Aorta (tissue), 5 donors: Measurements from ENCODE around the gene GPR3. TPM values are rescaled to one million over a fixed set of nuclear protein-coding genes. Genes with fewer than 3 reads are reported as not detected.

Source experiments
- ATAC-seq: fragments of 200-7000 bp; cut with Tn5 transposase; one replicate; pipeline ENCODE4 v1.9.1; 2022; ENCODE audit warnings: moderate library complexity; ENCODE audit not compliant: low FRiP score
- DNase-seq, 2 donors: peaks; one replicate each; pipeline ENCODE4 v3.0.0-alpha.2; 2020
- H3K27ac ChIP-seq, 2 donors: one replicate each; pipeline ENCODE4 v1.5.1; 2013; ENCODE audit warnings: low read length in 2 of 2, mild to moderate bottlenecking in 2 of 2, moderate library complexity in 2 of 2, control low read depth in 1 of 2, inconsistent platforms in 1 of 2, low read depth in 1 of 2
- H3K27me3 ChIP-seq, 2 donors: one replicate each; pipeline ENCODE4 v1.6.1; 2013; ENCODE audit warnings: control low read depth in 1 of 2, low read length in 1 of 2, mild to moderate bottlenecking in 1 of 2, moderate library complexity in 1 of 2; ENCODE audit not compliant: insufficient read depth in 2 of 2, control insufficient read depth in 1 of 2
- H3K36me3 ChIP-seq, 2 donors: one replicate each; pipeline ENCODE4 v1.6.1; 2013; ENCODE audit warnings: control low read depth in 1 of 2, low read length in 1 of 2, mild to moderate bottlenecking in 1 of 2; ENCODE audit not compliant: insufficient read depth in 2 of 2, control insufficient read depth in 1 of 2
- H3K4me1 ChIP-seq, 2 donors: one replicate each; pipeline ENCODE4 v1.6.1; 2013; ENCODE audit warnings: low read length in 2 of 2, control low read depth in 1 of 2, mild to moderate bottlenecking in 1 of 2, moderate library complexity in 1 of 2; ENCODE audit not compliant: insufficient read depth in 2 of 2, control insufficient read depth in 1 of 2
- H3K4me3 ChIP-seq, 2 donors: one replicate each; pipeline ENCODE4 v1.5.1; 2013; ENCODE audit warnings: low read length in 2 of 2, control low read depth in 1 of 2, mild to moderate bottlenecking in 1 of 2
- H3K9me3 ChIP-seq: one replicate; pipeline ENCODE4 v1.6.1; 2013; ENCODE audit warnings: mild to moderate bottlenecking, low read length; ENCODE audit not compliant: control insufficient read depth
- WGBS, 2 donors: extraction: QIAGEN DNeasy Blood & Tissue Kit; methylation state at CpG; one replicate each; pipeline ENCODE4 v1.1.7; 2013; 5-methylcytosine and 5-hydroxymethylcytosine counted together
- intact Hi-C, 2 donors: fragments of 100-400 bp; cut with DNase I; formaldehyde crosslinking; loops; one replicate each; pipeline versions ENCODE4 v1.14.2 to v1.15.0; 2022
- polyA plus RNA-seq, 2 donors: library from polyadenylated mRNA; stranded (reverse); fragments of 200-250 nt; gene quantifications; one replicate each; pipeline ENCODE4 v1.2.3, GENCODE V29; 2013
- total RNA-seq, 2 donors: library from RNA; stranded (reverse); fragmentation: NEBNext Ultra II Directional; extraction: Animal tissue kit (Norgen Biotek cat#: 25700); gene quantifications; one replicate each; pipeline ENCODE4 v1.2.1, GENCODE V29; 2021
- donor health status: healthy with polysubstance abuse.
- donor health status: Bipolar disorder and iron deficiency.
- donor health status: DM: no; HTN: no; CAD: no.
- donor health status: DM: no; HTN: no; CAD: no.
- donor health status: DM: yes; HTN: yes; CAD: no.

Gene GPR3
- total and polyA plus RNA-seq, 4 donors, result 0.20 to 0.93 (median 0.68) TPM; not detected in 1

- intact Hi-C loops, result no loop called here
- no peaks in the 10 kb centered on the region for H3K4me1 ChIP-seq
- WGBS, 2 donors, result 90 to 92% methylated on average over 19 of the region's 19 CpGs
Observed at GRCh38 chr1:27372022-27372807, 20.2 kb upstream of the GPR3 start.

GRCh38 chr1:27372808-27373690, 19.4 kb upstream of the GPR3 start:
- ATAC-seq (no peak), DNase-seq (no peak)
- intact Hi-C loops, result no loop called here
- Histone ChIP-seq H3K4me3 (no peak overlapping the region), H3K27ac (no peak overlapping the region), H3K27me3 (no peaks in the 10 kb centered on the region), H3K9me3 (no peaks in the 10 kb centered on the region), H3K4me1 (no peaks in the 10 kb centered on the region), H3K36me3 (no peaks in the 10 kb centered on the region)
- WGBS, 2 donors, result 90 to 91% methylated on average over 11 of the region's 11 CpGs

More at GRCh38 chr1:27372022-27372807, 20.2 kb upstream of the GPR3 start:
- Histone ChIP-seq H3K4me3 (no peak overlapping the region), H3K27me3 (no peaks in the 10 kb centered on the region), H3K9me3 (no peaks in the 10 kb centered on the region), H3K27ac (no peak overlapping the region), H3K36me3 (no peaks in the 10 kb centered on the region)
- ATAC-seq, result no peak
- DNase-seq, result no peak

- ATAC-seq, result peak; percentile 15
- intact Hi-C loops, result no loop called here
Observed at GRCh38 chr1:27374362-27375086, 17.9 kb upstream of the GPR3 start, which contains the start of gene FCN3. Gene FCN3 (minus strand): TSS chr1:27374824. CDS start chr1:27374818, 6 bp downstream.

GRCh38 chr1:27377760-27378495, 14.5 kb upstream of the GPR3 start:
- Histone ChIP-seq H3K4me1 (no peaks in the 10 kb centered on the region), H3K9me3 (no peaks in the 10 kb centered on the region), H3K27me3 (no peaks in the 10 kb centered on the region), H3K27ac (no peak overlapping the region), H3K4me3 (no peak overlapping the region), H3K36me3 (no peaks in the 10 kb centered on the region)
- intact Hi-C loops, result no loop called here
- WGBS, 2 donors, result 69% methylated on average over 12 of the region's 12 CpGs
- DNase-seq (no peak), ATAC-seq (no peak)

More at GRCh38 chr1:27374362-27375086, 17.9 kb upstream of the GPR3 start, which contains the start of gene FCN3:
- Histone ChIP-seq H3K27me3 (no peaks in the 10 kb centered on the region), H3K9me3 (no peaks in the 10 kb centered on the region), H3K4me1 (no peaks in the 10 kb centered on the region), H3K4me3 (no peak within 1 kb of the TSS), H3K36me3 (no peaks in the 10 kb centered on the region), H3K27ac (no peak within 1 kb of the TSS)
- 83 to 90% methylated on average over 4 of the region's 4 CpGs for WGBS, 2 donors
- no peak for DNase-seq

GRCh38 chr1:27379564-27380122, 12.8 kb upstream of the GPR3 start:
- intact Hi-C loops, result no loop called here
- no peak overlapping the region for H3K4me3 ChIP-seq
- H3K27ac ChIP-seq, result no peak overlapping the region
- DNase-seq (no peak), ATAC-seq (no peak)
- H3K36me3 ChIP-seq, result no peaks in the 10 kb centered on the region
- WGBS, 2 donors, result 91 to 94% methylated on average over 11 of the region's 11 CpGs
- no peaks in the 10 kb centered on the region for H3K9me3 ChIP-seq
- H3K27me3 ChIP-seq, result no peaks in the 10 kb centered on the region
- H3K4me1 ChIP-seq, result no peaks in the 10 kb centered on the region

GRCh38 chr1:27380224-27380623, 12.2 kb upstream of the GPR3 start:
- DNase-seq (no peak), ATAC-seq (no peak)
- Histone ChIP-seq H3K4me3 (no peak overlapping the region), H3K27me3 (no peaks in the 10 kb centered on the region), H3K9me3 (no peaks in the 10 kb centered on the region), H3K36me3 (no peaks in the 10 kb centered on the region), H3K4me1 (no peaks in the 10 kb centered on the region), H3K27ac (no peak overlapping the region)
- 88 to 94% methylated on average over 3 to 4 of the region's 4 CpGs for WGBS, 2 donors
- intact Hi-C loops, result no loop called here

- ATAC-seq, result no peak
- intact Hi-C loops, result no loop called here
Observed at GRCh38 chr1:27380766-27381733, 11.4 kb upstream of the GPR3 start.

More at GRCh38 chr1:27380766-27381733, 11.4 kb upstream of the GPR3 start:
- Histone ChIP-seq H3K36me3 (no peaks in the 10 kb centered on the region), H3K4me1 (no peaks in the 10 kb centered on the region), H3K9me3 (no peaks in the 10 kb centered on the region), H3K4me3 (no peak overlapping the region), H3K27ac (no peak overlapping the region), H3K27me3 (no peaks in the 10 kb centered on the region)
- WGBS, 2 donors, result 87 to 89% methylated on average over 12 of the region's 12 CpGs
- DNase-seq, result no peak
